ENCODE measurements around the gene CPN1. TPM values are rescaled to one million over a fixed set of nuclear protein-coding genes. Genes with fewer than 3 reads are reported as not detected.
"Not testable (repeated sequence)": the region's sequence is repeated elsewhere in the genome, so short reads cannot be mapped to it uniquely, and the experiment has no call there.

CPN1 gene
- total RNA-seq, 2 experiments from 2014 or later: not detected

GRCh38 chr10:100104300-100104699 is 22.6 kb upstream of the CPN1 start:
- no peaks in the 10 kb centered on the region for H3K36me3 Mint-ChIP-seq (ENCODE audit: low read depth)
- ChIA-PET CTCF (no interaction called here), POLR2A (no interaction called here)
- H3K4me1 Mint-ChIP-seq: no peaks in the 10 kb centered on the region
- no peak for DNase-seq
- H3K9me3 Mint-ChIP-seq: no peaks in the 10 kb centered on the region
- no peak overlapping the region for H3K27ac Mint-ChIP-seq
- H3K27me3 Mint-ChIP-seq: peaks cover 42% of the 10 kb centered on the region
- no peak overlapping the region for H3K4me3 Mint-ChIP-seq

DNA sequence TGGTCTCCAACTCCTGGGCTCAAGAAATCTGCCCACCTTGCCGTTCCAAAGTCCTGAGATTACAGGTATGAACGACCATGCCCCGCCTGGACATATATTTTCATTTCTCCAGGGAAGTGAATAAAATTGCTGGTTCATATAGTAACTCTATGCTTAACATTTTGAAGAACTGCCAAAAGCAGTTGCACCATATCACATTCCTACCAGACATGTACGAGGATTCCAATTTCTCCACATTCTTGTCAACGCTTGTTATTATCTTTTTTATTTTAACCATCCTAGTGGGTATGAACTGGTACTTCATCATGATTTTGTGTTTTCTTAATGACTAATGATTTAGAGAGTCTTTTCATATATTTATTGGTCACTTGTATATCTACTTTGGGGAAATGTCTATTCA is 21.9 kb upstream of the CPN1 start:
- no peak for DNase-seq
- Mint-ChIP-seq H3K9me3 (no peaks in the 10 kb centered on the region), H3K36me3 (ENCODE audit: low read depth) (no peaks in the 10 kb centered on the region), H3K27ac (no peak overlapping the region), H3K4me3 (no peak overlapping the region), H3K27me3 (peaks cover 42% of the 10 kb centered on the region), H3K4me1 (no peaks in the 10 kb centered on the region)
- ChIA-PET POLR2A (no interaction called here), CTCF (no interaction called here)

DNA sequence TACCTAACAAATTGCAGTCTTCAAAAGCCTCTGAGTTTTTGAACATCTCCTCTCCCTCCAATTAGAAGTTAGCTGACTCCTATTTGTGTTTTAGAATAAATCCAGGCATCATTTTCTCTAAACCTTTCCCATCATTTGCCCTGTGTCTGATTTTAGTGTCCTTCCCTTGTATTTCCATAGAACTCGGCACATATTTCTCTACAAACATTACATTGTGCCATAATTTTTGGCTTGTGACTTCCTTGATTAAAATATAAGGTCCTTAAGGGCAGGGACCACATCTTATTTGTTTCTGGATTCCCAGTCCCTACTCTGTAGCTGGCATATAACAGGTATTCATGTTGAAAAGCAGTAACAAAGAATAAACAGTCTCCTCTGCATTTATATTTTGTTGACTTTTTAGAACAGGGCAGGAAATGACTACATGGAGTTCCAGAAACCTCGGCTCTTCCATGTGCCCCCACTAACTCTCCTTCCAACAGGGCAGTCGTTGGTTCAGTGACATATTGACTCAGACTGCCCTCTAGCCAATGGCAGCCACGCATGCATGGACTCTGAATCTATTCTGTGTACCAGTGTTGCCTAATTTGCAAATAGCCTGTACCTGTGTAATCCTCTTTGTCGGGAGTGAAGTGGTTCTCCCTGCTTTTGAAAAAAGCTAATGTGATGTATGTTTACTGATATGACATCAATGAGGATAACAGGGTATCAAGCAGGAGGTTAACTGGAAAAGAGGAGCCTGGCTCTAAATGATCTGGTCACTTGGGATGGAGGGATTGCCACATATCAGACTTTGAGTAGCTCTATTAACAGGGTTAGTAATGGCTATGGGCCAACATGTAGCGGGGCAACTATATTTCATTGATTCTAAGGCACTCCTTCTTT is 19.8 kb upstream of the CPN1 start:
- no peak for DNase-seq
- POLR2A ChIA-PET: no interaction called here
- CTCF ChIA-PET: no interaction called here
- H3K27ac Mint-ChIP-seq: no peak overlapping the region
- H3K27me3 Mint-ChIP-seq: peaks cover 48% of the 10 kb centered on the region
- no peaks in the 10 kb centered on the region for H3K9me3 Mint-ChIP-seq
- H3K4me1 Mint-ChIP-seq: no peaks in the 10 kb centered on the region
- H3K36me3 Mint-ChIP-seq (ENCODE audit: low read depth): no peaks in the 10 kb centered on the region
- no peak overlapping the region for H3K4me3 Mint-ChIP-seq

GRCh38 chr10:100100651-100101184 is 19.0 kb upstream of the CPN1 start:
- CTCF ChIA-PET: no interaction called here
- Mint-ChIP-seq H3K4me3 (no peak overlapping the region), H3K27ac (no peak overlapping the region), H3K27me3 (peaks cover 51% of the 10 kb centered on the region), H3K36me3 (ENCODE audit: low read depth) (no peaks in the 10 kb centered on the region), H3K9me3 (no peaks in the 10 kb centered on the region), H3K4me1 (no peaks in the 10 kb centered on the region)
- DNase-seq: no peak
- POLR2A ChIA-PET: no interaction called here

- DNase-seq: no peak
- no peaks in the 10 kb centered on the region for H3K36me3 Mint-ChIP-seq (ENCODE audit: low read depth)
- H3K4me3 Mint-ChIP-seq: no peak overlapping the region
- no peak overlapping the region for H3K27ac Mint-ChIP-seq
- H3K9me3 Mint-ChIP-seq: no peaks in the 10 kb centered on the region
- ChIA-PET CTCF (no interaction called here), POLR2A (no interaction called here)
- no peaks in the 10 kb centered on the region for H3K4me1 Mint-ChIP-seq
- peaks cover 21% of the 10 kb centered on the region for H3K27me3 Mint-ChIP-seq
Observed at GRCh38 chr10:100089241-100089640, 7.6 kb upstream of the CPN1 start.

GRCh38 chr10:100086708-100087107 is 5.0 kb upstream of the CPN1 start:
- POLR2A ChIA-PET; H3K4me1 Mint-ChIP-seq; CTCF ChIA-PET; H3K27ac Mint-ChIP-seq; H3K4me3 Mint-ChIP-seq; H3K36me3 Mint-ChIP-seq (ENCODE audit: low read depth); DNase-seq; H3K9me3 Mint-ChIP-seq: not testable (repeated sequence)
- peaks cover 25% of the 10 kb centered on the region for H3K27me3 Mint-ChIP-seq

- ChIA-PET CTCF (interaction anchor here (0.6 kb wide), 1 partner anchor 1872 kb away, joined by 4 read pairs; no protein-coding TSS in a partner anchor), POLR2A (no interaction called here)
- no peaks in the 10 kb centered on the region for H3K36me3 Mint-ChIP-seq (ENCODE audit: low read depth)
- H3K4me1 Mint-ChIP-seq: no peaks in the 10 kb centered on the region
- H3K9me3 Mint-ChIP-seq: no peaks in the 10 kb centered on the region
- DNase-seq: no peak
- peaks cover 25% of the 10 kb centered on the region for H3K27me3 Mint-ChIP-seq
- H3K4me3 Mint-ChIP-seq: no peak overlapping the region
- no peak overlapping the region for H3K27ac Mint-ChIP-seq
Observed at GRCh38 chr10:100085596-100085995, 3.9 kb upstream of the CPN1 start.

DNA sequence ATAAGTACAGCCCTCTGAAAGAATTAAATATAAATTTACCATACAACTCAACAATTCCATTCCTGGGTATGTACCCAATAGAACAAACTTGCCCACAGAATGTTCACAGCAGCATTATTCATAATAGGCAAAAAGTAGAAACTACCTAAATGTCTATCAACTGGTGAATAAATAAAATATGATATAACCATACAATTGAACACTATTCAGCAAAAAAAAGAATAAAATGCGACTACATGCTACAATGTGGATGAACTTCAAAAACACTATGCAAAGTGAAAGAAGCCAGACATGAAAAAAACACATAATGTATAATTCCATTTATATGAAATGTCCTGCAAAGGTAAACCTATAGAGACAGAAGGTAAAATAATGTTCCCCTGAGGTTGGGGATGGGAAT is 2.0 kb upstream of the CPN1 start:
- no peak for DNase-seq
- Mint-ChIP-seq H3K27me3 (peaks cover 29% of the 10 kb centered on the region), H3K4me1 (no peaks in the 10 kb centered on the region), H3K9me3 (no peaks in the 10 kb centered on the region), H3K36me3 (ENCODE audit: low read depth) (no peaks in the 10 kb centered on the region), H3K27ac (no peak overlapping the region), H3K4me3 (no peak overlapping the region)
- POLR2A ChIA-PET: no interaction called here
- CTCF ChIA-PET: no interaction called here

DNA sequence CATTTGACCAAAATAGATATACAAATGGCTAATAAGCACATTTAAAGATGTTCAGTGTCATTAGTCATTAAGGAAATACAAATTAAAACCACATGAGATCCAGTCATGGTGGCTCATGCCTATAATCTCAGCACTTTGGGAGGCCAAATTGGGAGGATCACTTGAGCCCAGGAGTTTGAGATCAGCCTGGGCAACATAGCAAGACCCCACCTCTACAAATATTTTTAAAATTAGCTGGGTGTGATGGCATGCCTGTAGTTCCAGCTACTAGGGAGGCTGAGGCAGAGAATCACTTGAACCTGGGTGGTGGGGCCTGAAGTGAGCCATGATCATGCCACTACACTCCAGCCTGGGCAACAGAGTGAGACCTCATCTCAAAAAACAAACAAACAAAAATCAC is 607 bp upstream of the CPN1 start:
- H3K9me3 Mint-ChIP-seq; CTCF ChIA-PET; H3K27ac Mint-ChIP-seq; H3K36me3 Mint-ChIP-seq (ENCODE audit: low read depth); DNase-seq; H3K4me1 Mint-ChIP-seq; H3K4me3 Mint-ChIP-seq; POLR2A ChIA-PET: not testable (repeated sequence)
- H3K27me3 Mint-ChIP-seq: peaks cover 26% of the 10 kb centered on the region

DNA sequence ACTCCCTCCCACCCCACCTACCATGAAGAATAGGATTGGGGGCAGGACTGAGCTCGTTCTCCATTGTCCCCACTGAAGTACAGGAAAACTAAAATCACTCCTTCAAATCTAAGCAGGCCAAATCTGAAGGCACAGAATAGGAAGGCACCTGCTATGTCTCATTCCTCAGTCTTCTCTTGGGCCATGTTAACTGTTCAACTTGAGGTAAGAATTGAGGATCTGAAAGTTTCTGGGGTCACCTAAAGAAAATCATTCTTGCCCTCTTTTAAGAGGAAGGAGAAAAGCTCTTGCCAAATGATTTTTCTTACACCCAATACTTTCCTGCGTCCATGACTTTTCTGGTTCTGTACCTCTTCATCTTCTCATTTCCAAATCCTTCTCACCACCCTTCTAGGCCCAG is 4.9 kb downstream of the CPN1 start:
- Mint-ChIP-seq H3K27me3 (peaks cover 21% of the 10 kb centered on the region), H3K4me3 (no peak overlapping the region), H3K9me3 (no peaks in the 10 kb centered on the region), H3K27ac (no peak overlapping the region), H3K4me1 (no peaks in the 10 kb centered on the region), H3K36me3 (ENCODE audit: low read depth) (no peaks in the 10 kb centered on the region)
- ChIA-PET CTCF (no interaction called here), POLR2A (no interaction called here)
- no peak for DNase-seq

GRCh38 chr10:100075426-100076220 is 6.0 kb downstream of the CPN1 start:
- H3K4me1 Mint-ChIP-seq: no peaks in the 10 kb centered on the region
- POLR2A ChIA-PET: no interaction called here
- H3K9me3 Mint-ChIP-seq: no peaks in the 10 kb centered on the region
- CTCF ChIA-PET: no interaction called here
- H3K36me3 Mint-ChIP-seq (ENCODE audit: low read depth): no peaks in the 10 kb centered on the region
- no peak overlapping the region for H3K27ac Mint-ChIP-seq
- peaks cover 22% of the 10 kb centered on the region for H3K27me3 Mint-ChIP-seq
- H3K4me3 Mint-ChIP-seq: no peak overlapping the region
- DNase-seq: no peak

- Mint-ChIP-seq H3K27ac (no peak overlapping the region), H3K4me1 (no peaks in the 10 kb centered on the region), H3K36me3 (ENCODE audit: low read depth) (no peaks in the 10 kb centered on the region), H3K4me3 (no peak overlapping the region), H3K27me3 (peaks cover 13% of the 10 kb centered on the region), H3K9me3 (no peaks in the 10 kb centered on the region)
- ChIA-PET CTCF (no interaction called here), POLR2A (no interaction called here)
- no peak for DNase-seq
Observed at GRCh38 chr10:100072514-100072913, 9.2 kb downstream of the CPN1 start.

- no peaks in the 10 kb centered on the region for H3K9me3 Mint-ChIP-seq
- no peak overlapping the region for H3K27ac Mint-ChIP-seq
- H3K4me1 Mint-ChIP-seq: no peaks in the 10 kb centered on the region
- H3K36me3 Mint-ChIP-seq (ENCODE audit: low read depth): no peaks in the 10 kb centered on the region
- H3K4me3 Mint-ChIP-seq: no peak overlapping the region
- peaks cover 13% of the 10 kb centered on the region for H3K27me3 Mint-ChIP-seq
- ChIA-PET CTCF (no interaction called here), POLR2A (no interaction called here)
- DNase-seq: no peak
Observed at GRCh38 chr10:100071529-100071928, 10.1 kb downstream of the CPN1 start.

DNA sequence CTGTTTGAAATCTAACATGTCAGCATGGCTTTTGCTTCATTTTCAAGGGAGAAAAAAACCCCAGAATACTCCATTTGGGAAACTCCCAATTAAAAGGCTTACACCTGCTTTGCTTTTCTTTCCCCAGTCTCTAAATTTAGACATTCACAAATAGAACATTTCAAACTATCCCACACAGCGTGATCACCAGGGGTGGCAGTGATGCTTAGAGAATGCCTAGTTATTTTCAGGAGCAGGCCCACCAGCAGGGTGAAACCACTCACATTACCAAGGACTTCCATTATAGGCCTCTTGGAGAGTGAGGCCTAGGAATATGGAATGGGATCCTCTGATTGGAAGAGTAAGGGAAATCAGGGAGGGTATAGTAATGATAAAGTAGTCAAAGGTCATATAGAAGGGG is 14.2 kb downstream of the CPN1 start:
- ChIA-PET POLR2A (no interaction called here), CTCF (no interaction called here)
- DNase-seq: no peak
- H3K36me3 Mint-ChIP-seq (ENCODE audit: low read depth): no peaks in the 10 kb centered on the region
- H3K4me1 Mint-ChIP-seq: no peaks in the 10 kb centered on the region
- no peak overlapping the region for H3K4me3 Mint-ChIP-seq
- no peaks in the 10 kb centered on the region for H3K9me3 Mint-ChIP-seq
- peaks cover 17% of the 10 kb centered on the region for H3K27me3 Mint-ChIP-seq
- no peak overlapping the region for H3K27ac Mint-ChIP-seq

Data from activated CD4-positive, alpha-beta memory T cell treated with anti-CD3 and anti-CD28 coated beads, Interleukin-2, amount 10 ng/mL, durations not matched to agents 7 days and 5 days (primary cell).